Right atrium auricular region (tissue), 2 donors: Measurements from ENCODE around the gene CROCC2. TPM values are rescaled to one million over a fixed set of nuclear protein-coding genes. Genes with fewer than 3 reads are reported as not detected.
A peak's percentile ranks its signal among the peaks of the same experiment; 100 is the strongest.

Experiments
- DNase-seq: peaks from one replicate; pipeline ENCODE4 v3.0.0-alpha.2; 2019; ENCODE audit warnings: low spot score
- H3K27ac ChIP-seq, 2 donors: fragments of 200-600 bp; sonication (generic); 1 replicate in 1 of 2; 2 replicates in 1 of 2; pipeline ENCODE4 v1.5.1; 2016 to 2019
- H3K27me3 ChIP-seq, 2 donors: fragments of 200-600 bp; sonication (generic); one replicate each; pipeline versions ENCODE4 v1.5.1 to v1.6.0; 2017 to 2019
- H3K36me3 ChIP-seq: fragments of 200-600 bp; sonication (generic); one replicate; pipeline ENCODE4 v1.5.1; 2016
- H3K4me1 ChIP-seq, 2 donors: fragments of 200-600 bp; sonication (generic); one replicate each; pipeline versions ENCODE4 v1.5.1 to v1.6.0; 2017 to 2019
- H3K4me3 ChIP-seq, 2 donors: fragments of 200-600 bp; sonication (generic); 1 replicate in 1 of 2; 2 replicates in 1 of 2; pipeline ENCODE4 v1.5.1; 2017 to 2019; ENCODE audit warnings: mild to moderate bottlenecking in 1 of 2, moderate library complexity in 1 of 2
- H3K9me3 ChIP-seq, 2 donors: fragments of 200-600 bp; sonication (generic); one replicate each; pipeline ENCODE4 v1.5.1; 2019
- total RNA-seq, 2 donors: library from RNA; depleted of rRNA; stranded (reverse); fragments of >200 nt; gene quantifications; one replicate each; pipeline ENCODE4 v1.1.0, GENCODE V29; 2016
- TF ChIP-seq, protein P1 (sequence below), 2 donors: fragments of 200-600 bp; sonication (generic); IDR thresholded peaks; one replicate each; pipeline ENCODE4 v1.5.1; 2019; ENCODE audit warnings: antibody characterized with exemption in 2 of 2

CROCC2 gene
- total RNA-seq, 2 donors from 2014 or later: not detected

DNA sequence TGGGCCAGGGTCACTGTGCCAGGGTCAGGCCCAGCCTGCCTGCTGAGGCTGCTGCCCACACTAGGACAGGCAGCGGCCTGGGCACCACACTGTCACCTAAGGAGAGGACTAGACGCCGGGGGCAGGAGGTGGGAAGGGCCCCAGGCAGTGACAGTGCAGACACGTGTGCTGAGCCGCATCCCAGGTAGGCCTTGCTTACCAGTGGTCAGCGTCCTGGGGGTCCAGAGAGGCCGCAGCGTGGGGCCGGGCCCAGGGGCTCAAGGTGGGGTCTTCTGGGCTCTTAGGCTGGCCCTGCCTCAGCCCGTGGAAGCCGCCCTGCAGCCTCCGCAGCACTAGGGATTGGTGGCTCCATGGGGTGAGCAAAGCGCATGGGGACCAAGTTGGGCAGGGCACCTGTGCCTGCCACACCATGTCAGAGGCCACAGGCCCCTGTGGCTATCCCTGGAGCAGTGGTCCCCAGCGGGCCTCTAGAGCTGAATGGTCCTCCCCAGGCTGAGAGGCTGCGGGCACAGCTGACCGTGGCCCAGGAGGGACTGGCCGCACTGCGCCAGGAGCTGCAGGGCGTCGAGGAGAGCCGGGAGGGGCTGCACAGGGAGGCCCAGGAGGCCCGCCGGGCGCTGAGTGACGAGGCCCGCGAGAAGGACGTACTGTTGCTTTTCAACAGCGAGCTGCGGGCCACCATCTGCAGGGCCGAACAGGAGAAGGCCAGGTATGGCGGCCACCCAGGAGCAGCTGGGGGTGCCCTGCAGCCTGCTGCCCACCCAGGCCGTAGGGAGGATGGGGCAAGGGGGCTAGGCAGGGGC is 57.1 kb downstream of the CROCC2 start:
- Histone ChIP-seq H3K27me3 (no peaks in the 10 kb centered on the region), H3K4me3 (no peak overlapping the region), H3K4me1 (peaks cover 0 to 23% of the 10 kb centered on the region in 2 donors), H3K27ac (no peak overlapping the region), H3K36me3 (no peaks in the 10 kb centered on the region), H3K9me3 (no peaks in the 10 kb centered on the region)
- TF ChIP-seq, protein P1, sequence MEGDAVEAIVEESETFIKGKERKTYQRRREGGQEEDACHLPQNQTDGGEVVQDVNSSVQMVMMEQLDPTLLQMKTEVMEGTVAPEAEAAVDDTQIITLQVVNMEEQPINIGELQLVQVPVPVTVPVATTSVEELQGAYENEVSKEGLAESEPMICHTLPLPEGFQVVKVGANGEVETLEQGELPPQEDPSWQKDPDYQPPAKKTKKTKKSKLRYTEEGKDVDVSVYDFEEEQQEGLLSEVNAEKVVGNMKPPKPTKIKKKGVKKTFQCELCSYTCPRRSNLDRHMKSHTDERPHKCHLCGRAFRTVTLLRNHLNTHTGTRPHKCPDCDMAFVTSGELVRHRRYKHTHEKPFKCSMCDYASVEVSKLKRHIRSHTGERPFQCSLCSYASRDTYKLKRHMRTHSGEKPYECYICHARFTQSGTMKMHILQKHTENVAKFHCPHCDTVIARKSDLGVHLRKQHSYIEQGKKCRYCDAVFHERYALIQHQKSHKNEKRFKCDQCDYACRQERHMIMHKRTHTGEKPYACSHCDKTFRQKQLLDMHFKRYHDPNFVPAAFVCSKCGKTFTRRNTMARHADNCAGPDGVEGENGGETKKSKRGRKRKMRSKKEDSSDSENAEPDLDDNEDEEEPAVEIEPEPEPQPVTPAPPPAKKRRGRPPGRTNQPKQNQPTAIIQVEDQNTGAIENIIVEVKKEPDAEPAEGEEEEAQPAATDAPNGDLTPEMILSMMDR (IDR thresholded peaks at IDR 0.05): no peak
- peak; percentile 55 for DNase-seq

DNA sequence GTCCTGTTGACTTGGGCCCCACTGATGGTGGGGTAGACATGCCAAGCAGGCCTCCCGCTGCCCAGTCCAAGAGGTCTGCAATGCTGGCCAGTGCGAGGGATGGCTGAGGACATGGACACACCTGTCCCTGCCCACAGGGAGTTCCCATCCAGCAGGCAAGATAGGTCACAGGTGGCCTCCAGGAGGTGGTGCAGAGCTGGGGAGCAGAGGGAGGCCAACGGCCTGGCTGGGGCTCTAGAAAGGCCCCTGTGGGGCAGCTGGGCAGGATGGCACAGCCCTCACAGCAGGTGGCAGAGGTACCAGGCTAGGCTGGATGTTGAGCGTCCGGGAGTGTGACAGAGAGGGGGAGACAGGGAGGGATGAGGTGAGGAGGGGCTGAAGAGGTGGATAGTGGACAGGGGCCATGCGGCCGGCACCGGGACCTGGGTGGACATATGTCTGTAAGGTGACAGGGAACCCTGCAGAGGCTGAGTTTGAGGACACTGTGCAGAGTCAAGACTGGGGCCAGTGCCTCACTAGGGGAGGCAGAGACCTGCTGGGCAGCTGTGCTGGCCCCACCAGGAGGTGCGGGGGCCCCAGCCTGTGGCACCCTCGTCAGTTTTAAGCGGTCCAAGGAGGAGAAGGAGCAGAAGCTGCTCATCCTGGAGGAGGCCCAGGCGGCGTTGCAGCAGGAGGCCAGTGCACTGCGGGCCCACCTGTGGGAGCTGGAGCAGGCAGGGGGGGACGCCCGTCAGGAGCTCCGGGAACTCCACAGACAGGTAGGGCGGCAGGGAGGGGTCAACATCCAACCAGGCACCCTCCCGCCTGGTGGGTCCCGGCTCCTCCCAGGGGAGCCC is 58.0 kb downstream of the CROCC2 start:
- H3K9me3 ChIP-seq: no peaks in the 10 kb centered on the region
- peak; percentile 47 for DNase-seq

DNA sequence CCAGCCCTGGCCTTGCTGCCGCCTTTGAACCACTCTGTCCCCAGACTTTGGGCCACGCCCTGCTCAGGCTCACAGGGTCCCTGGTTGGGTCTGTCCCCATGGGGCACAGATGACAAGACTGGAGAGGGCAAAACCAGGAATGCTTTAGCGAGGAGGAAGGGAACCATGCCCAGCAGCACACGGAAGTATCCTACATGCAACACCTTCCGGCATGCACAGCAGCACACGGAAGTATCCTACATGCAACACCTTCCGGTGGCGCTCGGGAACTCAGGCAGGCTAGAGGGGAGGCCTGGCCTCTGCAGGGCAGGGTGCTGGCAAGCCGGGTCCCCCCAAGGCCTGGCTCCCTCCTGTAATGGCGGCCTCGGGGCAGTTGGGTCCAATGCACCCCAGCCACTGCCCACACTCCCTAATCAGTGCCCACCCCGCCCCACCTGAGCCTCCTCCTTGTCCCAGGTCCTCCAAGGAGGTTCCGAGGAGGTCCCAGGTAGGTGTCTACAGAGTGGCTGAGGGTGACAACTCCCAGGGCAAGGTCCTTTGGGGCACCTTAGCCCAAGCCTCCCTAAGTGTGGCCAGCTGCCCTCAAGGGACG is 58.7 kb downstream of the CROCC2 start:
- TF ChIP-seq, protein P1 (IDR thresholded peaks at IDR 0.05): no peak
- H3K4me3 ChIP-seq: no peak overlapping the region
- H3K27me3 ChIP-seq: no peaks in the 10 kb centered on the region
- peak; percentile 56 for DNase-seq
- no peaks in the 10 kb centered on the region for H3K36me3 ChIP-seq
- H3K4me1 ChIP-seq: peaks cover 0 to 20% of the 10 kb centered on the region in 2 donors
- H3K9me3 ChIP-seq: no peaks in the 10 kb centered on the region
- H3K27ac ChIP-seq: no peak overlapping the region

More for the DNA sequence above, 58.0 kb downstream of the CROCC2 start:
- Histone ChIP-seq H3K36me3 (no peaks in the 10 kb centered on the region), H3K4me3 (no peak overlapping the region), H3K27ac (no peak overlapping the region), H3K4me1 (peaks cover 0 to 20% of the 10 kb centered on the region in 2 donors), H3K27me3 (no peaks in the 10 kb centered on the region)
- TF ChIP-seq, protein P1 (IDR thresholded peaks at IDR 0.05): no peak

DNA sequence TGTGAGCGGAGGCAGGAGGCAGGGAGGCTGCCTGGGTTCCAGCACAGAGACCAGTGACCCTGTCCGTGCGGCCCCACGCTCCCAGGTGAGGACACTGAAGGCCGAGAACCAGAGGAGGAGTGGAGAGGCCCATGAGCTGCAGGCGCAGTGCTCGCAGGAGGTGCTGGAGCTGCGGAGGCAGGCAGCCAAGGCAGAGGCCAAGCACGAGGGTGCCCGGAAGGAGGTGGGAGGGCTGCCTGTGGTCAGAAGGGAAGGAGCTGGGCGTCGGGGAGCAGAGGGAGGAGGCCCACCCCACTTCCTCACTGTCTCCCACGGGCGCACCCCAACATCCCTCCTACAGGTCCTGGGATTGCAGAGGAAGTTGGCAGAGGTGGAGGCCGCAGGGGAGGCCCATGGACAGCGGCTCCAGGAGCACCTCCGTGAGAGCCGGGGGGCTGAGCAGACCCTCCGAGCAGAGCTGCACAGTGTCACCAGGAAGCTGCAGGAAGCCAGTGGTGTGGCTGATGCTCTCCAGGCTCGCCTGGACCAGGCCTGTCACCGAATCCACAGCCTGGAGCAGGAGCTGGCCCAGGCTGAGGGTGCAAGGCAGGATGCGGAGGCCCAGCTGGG is 59.3 kb downstream of the CROCC2 start:
- Histone ChIP-seq H3K27ac (no peak overlapping the region), H3K27me3 (no peaks in the 10 kb centered on the region), H3K4me3 (no peak overlapping the region), H3K9me3 (no peaks in the 10 kb centered on the region), H3K36me3 (no peaks in the 10 kb centered on the region), H3K4me1 (peaks cover 0 to 18% of the 10 kb centered on the region in 2 donors)
- TF ChIP-seq, protein P1 (IDR thresholded peaks at IDR 0.05): no peak
- DNase-seq: no peak

DNA sequence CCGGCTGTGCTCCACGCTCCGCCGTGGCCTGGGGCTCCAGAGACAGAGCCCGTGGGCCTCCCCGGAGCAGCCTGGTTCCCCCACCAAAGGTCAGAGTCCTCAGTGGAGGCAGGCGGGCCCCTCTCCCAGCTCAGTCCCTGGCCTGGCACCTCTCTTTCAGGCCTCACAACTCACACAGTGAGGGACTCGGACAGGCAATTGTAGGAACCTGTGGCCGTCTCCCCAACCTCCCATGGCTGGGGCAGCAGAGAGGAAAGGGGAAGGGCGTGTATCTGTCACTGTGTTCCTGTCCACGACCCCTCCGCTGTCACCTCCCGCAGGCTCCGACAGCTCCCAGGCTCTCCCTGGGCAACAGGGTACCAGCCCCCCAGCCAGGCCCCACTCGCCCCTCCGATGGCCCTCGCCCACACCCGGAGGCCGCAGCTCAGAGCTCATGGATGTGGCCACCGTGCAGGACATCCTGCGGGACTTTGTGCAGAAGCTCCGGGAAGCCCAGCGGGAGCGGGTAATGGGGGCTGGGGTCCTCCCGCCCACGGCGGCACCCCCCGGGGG is 59.8 kb downstream of the CROCC2 start:
- peaks cover 0 to 12% of the 10 kb centered on the region in 2 donors for H3K4me1 ChIP-seq
- no peaks in the 10 kb centered on the region for H3K9me3 ChIP-seq
- H3K36me3 ChIP-seq: no peaks in the 10 kb centered on the region
- no peaks in the 10 kb centered on the region for H3K27me3 ChIP-seq
- H3K4me3 ChIP-seq: no peak overlapping the region
- TF ChIP-seq, protein P1 (IDR thresholded peaks at IDR 0.05): no peak
- H3K27ac ChIP-seq: no peak overlapping the region
- DNase-seq: no peak
